T-helper 2 cell (primary cell): ENCODE data around the gene ALK.

Source experiments
- DNase-seq, 5 experiments: peaks; one replicate each; pipeline versions ENCODE4 v3.0.0 to v3.0.0-alpha.2; 2012 to 2022

The ALK gene

DNA sequence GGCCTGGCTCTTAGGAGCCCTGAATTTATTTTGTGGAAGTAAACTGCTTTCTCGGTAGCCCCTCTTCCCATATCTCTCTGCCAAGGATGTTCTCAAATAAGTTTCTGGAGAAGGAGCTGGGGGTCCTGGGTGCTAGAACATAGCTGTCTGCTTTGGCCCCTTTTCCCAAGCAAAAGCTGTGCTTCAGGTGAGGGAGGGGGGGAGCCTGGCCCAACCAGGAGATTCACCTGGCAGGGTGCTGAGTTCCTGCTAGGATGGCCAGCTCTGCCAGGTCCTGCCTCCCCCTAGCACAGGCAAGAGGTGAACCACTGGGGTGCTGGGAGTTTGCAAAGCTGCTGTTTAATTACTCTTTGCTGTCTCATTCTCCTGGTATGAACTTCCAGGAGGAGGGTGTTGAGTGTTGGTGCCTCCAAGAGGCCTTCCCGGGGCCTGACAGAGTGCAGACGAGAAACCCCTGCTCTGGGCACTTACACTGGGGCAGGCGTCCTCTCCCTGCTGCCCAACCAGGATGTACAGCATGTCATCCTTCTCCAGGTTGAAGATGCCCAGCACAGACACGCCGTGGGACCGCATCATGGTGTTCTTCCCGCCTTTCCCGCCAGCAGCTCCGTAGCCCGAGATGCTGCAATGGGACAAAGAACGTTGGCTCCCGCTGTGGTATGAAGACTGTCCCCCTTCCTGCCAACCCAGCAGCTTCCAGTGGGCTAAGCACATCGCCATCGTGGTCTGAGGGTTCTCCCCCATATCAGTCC, 682.0 kb downstream of the ALK start:
- DNase-seq, result no peak

DNA sequence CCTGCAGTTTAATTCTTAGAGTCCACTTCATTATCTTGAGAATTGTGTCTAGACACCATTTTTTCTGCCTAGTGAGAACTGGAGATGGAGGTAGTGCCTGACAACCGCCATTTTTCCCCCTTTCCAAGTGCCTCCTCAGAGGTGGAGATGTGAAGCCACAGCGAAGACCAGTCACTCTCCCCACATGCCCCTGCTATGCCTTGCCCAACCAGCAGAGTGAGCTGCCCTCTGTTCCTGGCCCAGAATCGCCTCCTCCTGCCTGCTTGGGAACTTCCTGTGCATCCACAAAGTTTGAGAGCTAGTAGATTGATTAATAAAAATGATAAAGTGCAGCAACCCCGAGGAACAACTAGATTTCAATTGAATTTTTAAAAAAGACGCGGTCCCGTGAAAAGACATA, 682.9 kb downstream of the ALK start:
- DNase-seq, result no peak

DNA sequence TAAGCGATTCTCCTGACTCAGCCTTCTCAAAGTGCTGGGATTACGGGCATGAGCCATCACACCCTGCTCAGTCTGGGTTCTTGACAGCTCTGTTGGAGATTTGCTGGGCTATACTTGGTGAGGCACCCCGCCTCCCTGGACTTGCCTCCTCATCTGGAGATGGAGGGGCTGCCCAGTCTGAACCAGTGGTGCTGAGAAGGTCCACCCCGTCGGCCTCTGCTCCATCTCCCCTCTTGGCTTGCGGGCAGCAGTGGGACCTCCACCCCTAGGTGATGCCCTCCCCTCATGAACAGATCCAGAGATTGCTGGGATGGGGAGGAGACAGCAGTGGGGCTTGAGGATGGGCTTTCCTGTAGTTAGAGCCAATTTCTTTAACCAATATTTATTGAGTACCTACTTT, 685.3 kb downstream of the ALK start:
- DNase-seq, result no peak

DNA sequence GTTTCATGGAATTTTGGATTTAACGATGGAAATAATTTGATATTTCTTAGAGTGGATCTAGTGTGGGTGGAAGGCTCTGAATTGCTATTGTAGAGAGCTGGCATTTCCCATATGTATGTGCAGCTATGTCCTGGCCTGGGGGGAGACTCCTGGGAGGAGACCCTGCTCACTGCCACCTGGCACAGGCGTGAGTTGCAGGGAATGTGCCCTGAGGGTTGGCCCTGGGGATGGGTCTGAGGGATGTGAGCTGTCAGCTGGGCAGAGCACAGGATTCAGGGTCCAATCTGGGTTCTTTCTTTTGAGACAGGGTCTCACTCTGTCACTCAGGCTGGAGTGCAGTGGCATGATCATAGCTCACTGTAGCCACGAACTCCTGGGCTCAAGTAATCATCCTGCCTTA, 686.0 kb downstream of the ALK start:
- DNase-seq, result no peak

DNA sequence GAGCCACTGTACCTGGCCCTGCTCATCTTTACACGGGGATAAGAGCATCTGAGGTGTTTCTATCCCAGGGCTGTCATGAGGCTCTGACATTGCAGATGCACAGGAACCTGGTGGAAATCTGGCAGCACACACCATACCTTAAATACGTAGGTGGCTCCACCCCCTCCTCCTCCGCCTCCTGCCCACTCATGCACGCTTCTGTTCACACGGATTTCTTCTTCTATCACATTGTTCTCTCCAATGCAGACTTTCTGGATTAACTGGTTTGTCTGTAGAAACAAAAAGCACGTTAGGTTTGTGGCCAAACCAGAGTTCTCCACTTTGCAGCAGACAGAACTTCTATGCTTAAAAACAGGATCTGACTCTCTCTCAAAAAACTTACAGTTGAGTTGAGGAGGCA, 688.0 kb downstream of the ALK start:
- DNase-seq, result no peak

DNA sequence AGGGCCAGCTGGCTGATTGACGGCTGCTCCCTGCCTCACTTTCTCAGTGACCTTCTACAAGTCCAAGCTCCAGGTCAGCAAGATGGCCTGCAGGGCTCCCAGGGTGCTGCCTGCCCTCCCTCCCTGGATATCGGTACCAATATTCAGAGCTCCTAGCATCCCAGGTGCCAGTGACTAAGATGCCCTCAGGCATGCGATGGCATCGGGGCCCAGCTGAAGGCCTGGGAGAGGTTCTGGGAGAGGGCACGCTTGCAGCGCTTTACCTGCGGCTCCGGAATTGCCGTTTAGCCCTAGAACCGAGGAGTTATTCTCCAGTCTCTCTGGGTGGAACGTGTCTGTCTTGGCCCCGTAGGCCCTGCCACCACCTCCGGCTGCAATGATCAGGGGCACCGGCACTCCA, 689.3 kb downstream of the ALK start:
- DNase-seq, result no peak

DNA sequence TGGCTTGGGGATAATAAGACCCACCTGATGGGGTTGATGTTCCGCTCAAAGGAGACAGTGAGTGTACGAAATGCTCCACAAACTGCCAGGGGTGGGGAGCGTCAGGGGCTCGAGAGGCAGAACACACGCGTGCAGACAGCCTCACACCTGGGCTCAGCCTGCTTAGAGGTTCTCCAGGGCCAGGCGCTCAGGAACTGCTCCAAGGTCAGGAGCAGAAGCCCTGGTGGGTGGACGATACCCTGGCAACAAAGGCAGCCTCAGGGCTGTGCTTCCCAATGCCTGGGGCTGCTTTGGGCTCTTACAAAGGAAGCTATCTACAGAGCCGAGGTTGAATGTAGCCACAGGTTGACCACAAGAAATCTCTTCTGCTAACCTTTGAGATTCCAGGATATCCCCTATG, 691.7 kb downstream of the ALK start:
- no peak for DNase-seq

DNA sequence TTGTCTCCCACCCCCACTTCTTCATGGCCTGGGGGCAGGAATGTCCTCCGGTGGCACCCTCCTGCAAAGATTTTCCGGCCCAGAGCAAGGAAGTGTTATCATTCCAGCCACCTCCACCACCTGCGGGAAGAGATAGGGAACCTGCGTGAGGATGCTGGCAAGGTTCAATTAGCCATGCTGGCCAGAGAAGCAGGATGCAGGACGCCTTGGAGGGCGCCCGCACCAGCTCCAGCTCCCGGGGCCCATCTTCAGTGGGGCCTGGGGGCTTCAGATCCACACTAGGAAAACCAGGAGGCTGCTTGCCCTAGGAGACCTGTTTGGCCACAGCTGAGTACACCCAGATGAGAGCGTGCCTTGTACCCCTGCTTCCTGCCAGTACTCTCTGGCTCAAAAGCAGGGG, 692.4 kb downstream of the ALK start:
- no peak for DNase-seq

DNA sequence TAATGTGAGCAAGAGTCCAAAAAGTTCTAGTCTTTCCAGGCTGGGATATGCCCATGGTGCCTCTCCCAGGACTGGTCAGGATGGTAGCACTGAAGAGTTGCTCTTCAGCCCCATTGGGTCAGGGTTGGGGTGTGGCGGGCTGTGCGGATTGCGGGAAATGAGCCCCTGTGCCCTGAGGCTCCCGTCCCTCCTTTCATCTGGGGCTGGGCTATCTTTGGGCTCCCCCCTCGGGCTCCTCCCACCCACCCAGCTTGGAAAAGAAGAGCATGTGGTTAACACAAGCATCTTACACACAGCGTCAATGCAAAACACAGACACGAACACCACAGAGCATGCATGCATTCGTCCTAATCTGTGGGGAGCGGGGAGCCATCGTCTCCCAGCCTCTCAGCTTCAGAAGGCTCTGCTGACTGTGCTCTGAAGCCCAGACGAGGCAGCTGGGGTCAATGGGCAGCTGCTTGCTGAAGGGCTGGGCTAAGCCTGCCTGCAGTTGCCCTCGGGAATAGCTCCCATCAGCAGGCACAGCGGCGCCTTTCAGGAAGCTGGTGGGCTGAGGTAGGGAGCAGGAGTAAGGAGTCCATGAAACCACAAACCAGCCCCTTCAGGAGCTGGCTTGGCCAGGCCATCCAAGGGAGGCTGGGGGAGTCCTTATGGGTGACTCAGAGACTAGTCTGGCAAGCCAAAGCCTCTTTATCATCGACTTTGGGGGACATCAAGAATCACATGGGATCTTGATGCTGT, 693.3 kb downstream of the ALK start:
- DNase-seq, result no peak

DNA sequence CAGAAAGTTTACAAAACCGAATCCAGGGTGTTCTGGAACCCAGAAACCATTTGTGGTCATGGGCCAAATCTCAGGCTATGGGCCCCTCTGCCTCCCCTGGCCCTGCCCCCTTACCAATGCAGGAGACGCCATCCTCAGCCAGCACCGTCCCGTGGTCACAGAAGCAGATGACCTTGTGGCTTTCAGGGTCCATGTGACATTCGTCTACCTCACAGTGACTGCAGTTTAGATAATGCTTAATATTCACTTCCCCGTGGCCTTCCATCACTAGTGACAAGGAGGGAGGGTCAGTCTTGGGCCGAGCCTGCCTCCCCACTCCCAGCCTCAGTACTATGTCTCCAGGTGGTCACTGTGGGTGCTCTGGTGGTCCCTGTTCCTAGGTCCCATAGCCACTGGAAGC, 694.6 kb downstream of the ALK start:
- no peak for DNase-seq

DNA sequence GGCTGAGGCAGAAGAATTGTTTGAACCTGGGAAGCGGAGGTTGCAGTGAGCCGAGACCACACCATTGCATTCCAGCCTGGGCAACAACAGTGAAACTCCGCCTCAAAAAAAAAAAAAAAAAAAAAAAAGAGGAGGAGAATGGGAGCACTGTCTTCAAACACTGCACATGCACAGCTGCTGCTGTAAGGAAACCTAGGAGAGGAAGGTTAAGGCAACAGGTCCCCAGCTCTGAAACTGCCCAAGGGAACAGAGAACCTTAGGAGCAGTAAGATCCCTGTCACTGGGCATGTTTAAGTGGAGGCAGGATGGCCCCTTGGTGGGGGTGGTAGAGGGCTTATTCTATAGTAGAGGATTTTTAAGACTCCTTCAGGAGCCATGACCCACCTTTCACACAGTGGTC, 695.0 kb downstream of the ALK start:
- DNase-seq, result no peak

DNA sequence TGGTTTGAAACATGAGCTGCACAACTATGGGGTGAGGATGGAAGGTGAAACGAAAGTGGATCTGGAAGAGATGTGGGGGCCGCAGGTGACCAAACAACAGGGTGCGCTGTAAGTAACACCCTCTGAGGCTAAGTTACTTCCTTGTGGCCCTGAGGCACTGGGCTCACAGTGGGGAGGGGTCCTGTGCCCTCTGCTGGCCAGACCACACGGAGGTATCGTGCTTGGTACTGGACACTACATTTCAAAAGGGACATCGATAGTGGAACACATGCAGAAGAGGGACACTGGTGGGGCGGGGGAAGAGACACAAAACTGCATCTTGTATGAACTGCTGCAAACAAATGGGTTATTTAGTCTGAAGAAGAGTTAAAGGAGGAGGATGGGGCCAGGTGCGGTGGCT, 695.6 kb downstream of the ALK start:
- DNase-seq, result no peak

DNA sequence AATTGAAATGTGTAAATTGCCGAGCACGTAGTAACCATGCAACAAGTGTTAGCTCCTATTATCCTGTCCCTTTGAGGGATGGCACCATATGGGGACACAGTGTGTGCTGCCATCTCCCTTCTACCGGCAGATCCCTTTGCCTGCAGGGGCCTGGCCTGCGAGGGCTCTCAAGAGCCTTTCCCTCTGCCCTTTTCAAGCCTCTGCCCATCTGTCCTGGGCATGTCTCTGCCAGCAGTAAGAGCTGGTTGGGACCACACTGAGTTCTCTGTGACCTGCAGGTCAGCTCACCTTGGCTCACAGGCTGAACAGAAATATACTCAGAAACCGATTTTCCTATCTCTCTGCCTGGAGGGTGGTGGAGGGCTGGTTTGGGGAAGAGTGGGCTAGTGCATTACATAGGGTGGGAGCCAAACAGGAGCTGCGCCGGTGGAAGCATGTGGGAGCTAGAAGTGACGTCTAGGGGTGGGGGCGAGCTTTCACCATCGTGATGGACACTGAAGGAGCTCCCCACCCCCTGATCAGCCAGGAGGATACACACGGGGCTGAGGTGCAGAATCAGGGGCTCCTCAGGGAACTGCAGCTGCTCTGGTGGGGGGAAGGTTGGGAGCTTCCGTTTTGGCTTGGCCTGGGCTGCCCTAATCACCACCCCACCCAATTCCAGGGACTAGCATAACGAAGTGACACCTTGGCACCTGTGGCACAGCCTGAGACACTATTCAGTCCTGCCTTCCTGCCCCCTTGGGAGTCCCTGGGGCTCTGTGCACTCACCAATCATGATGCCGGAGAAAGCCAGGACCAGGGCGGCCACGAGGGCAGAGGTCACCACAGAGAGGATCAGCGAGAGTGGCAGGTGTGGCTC, 696.5 kb downstream of the ALK start:
- DNase-seq, result no peak

DNA sequence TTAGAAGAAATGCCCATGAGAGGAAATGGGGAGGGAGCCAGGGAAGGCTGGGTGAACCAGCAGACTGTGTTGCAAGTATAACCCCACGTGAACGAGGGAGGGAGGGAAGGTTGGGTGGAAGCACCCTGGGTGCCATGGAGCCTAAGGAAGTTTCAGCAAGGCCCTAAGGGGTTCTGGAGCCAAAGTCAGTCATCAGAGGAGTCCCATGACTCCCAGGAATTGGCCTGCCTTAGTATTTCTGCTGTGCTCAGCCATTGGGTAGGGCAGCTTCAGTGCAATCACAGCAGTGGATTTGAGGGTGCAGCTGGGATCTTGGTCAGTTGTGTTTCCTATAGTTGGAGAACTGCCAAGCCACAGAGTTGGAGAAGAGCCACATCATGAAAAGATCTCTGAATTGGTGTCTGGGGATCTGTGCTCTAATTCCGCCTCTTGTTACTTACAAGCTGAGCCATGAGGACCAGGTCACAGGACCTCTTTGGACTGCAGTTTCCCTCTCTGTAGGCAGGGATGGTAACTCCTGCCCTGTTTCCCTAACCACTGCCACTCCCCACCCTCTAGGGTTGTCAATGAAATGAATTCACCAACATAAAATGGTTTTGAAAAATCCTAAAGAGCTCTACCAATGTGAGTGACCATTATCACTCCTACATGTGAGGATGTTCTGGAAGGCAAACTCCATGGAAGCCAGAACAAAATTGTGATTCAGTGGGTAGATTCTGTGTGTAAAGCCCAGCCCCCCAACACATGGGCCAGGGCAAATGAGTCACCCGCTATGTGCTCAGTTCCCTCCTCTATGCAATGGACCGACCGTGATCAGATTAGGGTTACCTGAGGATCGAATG, 697.3 kb downstream of the ALK start:
- no peak for DNase-seq

DNA sequence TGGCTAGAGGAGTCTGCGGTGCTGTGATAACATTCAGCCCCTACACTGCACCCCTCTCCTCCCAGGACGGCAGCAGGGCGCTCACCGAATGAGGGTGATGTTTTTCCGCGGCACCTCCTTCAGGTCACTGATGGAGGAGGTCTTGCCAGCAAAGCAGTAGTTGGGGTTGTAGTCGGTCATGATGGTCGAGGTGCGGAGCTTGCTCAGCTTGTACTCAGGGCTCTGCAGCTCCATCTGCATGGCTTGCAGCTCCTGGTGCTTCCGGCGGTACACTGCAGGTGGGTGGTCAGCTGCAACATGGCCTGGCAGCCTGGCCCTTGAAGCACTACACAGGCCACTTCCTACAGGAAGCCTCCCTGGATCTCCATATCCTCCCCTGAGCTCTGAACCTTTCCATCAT, 698.1 kb downstream of the ALK start:
- DNase-seq, result no peak

DNA sequence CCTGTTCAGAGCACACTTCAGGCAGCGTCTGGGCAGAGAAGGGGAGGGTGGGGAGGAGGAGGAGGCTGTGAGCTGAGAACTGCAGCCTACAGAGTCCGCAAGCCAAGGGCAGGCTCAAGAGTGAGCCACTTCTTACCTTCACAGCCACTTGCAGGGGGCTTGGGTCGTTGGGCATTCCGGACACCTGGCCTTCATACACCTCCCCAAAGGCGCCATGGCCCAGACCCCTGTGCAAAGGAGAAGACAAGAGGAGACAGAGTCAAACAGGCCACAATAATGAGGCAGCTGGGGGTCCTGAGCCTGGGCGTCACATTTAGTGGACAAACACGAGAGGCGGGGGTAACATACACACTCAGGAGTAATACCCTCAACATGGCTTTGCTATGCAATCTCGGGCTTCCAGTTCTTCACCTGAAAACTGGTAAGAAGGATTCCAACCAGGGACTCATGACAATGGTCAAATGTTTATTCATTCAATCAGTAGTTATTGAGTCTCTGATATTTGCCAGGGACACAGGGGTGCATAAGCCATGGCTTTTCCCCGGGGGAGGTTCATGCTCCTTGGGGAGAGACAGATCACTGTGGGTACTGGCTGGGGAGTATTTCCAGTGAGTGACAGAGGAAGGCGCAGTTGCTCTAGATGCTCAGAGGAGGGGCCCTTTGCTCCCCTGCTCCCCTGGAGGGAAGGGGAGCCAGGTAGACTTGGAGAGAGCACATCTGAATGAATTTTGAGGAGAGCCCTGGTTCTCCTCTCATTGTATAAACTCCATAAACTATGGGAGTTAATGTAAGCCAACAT, 698.8 kb downstream of the ALK start:
- DNase-seq, result no peak

DNA sequence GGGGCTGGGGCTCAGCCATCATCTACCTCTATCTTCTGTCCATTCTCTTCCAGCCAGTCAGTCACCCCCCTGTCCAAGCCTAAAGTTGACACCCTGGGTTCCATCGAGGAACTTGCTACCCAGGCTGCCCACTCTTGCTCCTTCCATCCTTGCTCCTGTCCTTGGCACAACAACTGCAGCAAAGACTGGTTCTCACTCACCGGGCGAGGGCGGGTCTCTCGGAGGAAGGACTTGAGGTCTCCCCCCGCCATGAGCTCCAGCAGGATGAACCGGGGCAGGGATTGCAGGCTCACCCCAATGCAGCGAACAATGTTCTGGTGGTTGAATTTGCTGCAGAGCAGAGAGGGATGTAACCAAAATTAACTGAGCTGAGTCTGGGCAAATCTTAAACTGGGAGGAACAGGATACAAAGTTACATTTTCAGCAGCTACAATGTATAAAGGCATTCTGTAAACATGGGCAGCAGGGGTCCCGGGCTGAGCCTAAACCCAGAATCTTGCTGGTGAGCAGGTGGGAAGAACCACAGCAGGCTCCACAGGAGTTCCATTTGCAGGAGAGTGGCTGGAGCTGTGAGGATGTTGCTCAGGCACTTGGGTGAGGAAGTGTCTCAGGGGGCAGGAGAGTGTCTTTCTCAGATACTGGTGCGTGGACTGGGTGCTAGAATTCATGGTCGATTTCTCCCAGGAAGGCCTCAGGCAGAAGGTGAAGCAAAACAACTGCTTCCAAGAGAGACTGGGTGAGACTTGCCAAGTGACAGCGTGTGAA, 700.7 kb downstream of the ALK start:
- DNase-seq, result no peak

DNA sequence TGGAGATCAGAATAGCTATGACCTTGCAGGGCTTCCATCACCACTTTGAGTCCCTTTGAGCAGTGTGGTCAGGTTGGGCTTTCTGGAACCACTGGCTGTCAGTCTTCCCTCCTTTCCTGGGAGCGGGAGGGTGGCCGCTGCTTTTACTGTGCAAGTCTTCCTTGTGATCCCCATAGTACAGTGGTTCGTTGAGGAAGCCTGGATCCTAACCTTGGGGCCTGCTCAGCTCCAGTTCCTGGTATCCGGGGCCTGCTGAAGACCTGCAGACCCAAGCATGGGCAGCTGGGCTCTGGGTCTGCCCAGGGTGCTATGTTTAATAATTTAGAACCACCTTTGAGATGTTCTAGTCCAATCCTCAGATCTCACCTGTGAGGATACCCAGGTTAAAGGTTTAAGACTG, 702.0 kb downstream of the ALK start:
- DNase-seq, result no peak

DNA sequence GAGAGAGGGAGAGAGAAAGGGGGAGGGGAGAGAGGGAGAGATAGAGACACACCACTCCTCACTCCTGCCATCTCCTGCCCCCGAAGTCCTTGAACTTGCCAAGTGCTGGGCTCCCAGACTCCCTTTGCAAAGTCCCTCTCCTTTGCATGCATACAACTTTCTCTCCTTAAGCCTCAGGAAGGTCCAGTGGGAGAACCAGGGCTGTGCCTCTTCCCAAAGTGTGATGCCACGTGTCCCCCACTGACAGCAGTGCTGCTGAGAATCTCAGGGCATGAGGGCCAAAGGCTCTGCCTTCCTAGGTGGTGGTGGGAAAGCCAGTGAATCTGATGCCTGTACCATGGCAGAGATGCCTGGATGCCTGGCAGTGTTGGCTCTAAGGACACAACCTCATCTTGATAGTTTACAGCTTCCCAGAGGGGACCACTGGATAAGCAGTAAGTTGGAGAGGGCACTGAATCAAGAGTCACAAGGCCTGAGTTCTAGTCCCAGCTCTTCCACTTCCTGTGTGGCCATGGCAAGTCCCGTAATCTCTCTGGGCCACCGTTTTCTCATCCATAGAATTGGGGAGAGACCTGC, 702.7 kb downstream of the ALK start:
- DNase-seq, result no peak

DNA sequence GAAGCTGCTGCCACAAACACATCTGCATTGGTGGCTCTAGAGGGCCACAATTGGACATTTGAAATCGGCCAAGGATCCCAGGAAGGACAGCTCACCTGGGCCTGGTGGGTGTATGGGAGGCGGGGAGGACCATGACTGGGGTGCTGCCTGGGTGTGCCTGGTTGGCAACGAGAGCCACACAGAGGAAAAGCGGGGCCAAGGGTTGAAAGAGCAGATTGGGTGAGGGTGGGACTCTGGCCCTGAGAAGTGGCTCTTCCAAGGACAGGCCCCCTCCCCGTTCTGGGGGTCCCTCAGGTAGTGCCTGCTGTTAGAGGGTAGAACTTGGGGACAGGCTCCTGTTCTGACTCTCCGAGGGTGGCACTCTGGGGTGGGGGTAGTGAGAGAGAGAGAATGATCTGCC, 703.3 kb downstream of the ALK start:
- DNase-seq, result no peak

DNA sequence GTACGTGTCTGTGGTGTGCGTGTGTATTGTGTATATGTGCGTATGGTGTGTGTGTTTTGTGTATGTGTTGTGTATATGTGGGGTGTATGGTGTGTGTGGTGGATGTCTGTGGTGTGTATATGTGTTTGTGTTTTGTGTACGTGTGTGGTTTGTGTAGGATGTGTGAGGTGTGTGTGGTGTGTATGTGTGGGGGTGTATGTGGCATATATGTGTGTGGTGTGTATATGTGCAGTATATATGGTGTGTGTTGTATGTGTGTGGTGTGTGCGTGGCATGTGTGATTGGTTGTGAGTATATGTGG, 704.8 kb downstream of the ALK start:
- no peak for DNase-seq
